Globus pallidus (tissue), 1 donor: ENCODE data around the gene CTPS1.
A peak's percentile ranks its signal among the peaks of the same experiment; 100 is the strongest.

Source experiments
- DNase-seq: peaks from one replicate; pipeline ENCODE4 v3.0.0-alpha.2; 2015; ENCODE audit warnings: low spot score

Gene CTPS1

DNA sequence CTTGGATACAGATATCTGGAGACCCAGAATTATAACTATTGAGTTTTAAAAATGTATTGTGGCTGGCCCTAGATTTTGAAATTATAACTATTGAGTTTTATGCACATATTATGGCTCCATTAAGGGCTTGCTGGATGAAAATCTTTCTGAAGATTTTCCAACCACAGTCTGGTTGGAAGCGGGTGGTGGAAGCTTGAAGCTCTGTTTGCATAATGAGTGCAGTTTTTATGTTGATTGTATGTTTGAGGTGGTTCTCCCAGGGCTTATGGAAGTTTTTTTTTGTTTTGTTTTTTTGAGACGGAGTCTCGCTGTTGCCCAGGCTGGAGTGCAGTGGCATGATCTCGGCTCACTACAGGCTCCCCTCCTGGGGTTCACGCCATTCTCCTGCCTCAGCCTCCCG lies 10.1 kb upstream of the CTPS1 start:
- no peak for DNase-seq

- no peak for DNase-seq
Observed at GRCh38 chr1:40971966-40972365, 7.5 kb upstream of the CTPS1 start.

GRCh38 chr1:40973912-40974311 lies 5.6 kb upstream of the CTPS1 start:
- DNase-seq: no peak

DNA sequence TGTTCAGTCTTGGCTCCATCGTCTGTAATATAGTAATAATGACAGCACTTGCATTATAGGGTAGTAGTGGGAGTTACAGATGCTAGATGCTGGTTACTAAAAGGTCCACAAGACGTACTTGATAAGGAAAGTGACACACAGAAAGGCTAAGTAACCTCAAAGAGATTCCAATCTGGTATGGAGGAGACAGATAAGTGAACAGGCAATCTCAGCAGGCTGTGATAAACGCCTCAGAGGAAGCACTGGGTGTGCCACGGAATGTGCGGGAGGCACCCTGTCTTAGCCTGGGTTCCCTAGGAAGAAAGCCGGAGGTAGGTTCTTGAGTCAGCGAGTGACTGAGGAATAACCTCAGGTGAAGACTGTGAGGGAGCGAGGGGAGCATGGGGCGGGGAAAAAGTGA lies 4.6 kb upstream of the CTPS1 start:
- DNase-seq: no peak

DNA sequence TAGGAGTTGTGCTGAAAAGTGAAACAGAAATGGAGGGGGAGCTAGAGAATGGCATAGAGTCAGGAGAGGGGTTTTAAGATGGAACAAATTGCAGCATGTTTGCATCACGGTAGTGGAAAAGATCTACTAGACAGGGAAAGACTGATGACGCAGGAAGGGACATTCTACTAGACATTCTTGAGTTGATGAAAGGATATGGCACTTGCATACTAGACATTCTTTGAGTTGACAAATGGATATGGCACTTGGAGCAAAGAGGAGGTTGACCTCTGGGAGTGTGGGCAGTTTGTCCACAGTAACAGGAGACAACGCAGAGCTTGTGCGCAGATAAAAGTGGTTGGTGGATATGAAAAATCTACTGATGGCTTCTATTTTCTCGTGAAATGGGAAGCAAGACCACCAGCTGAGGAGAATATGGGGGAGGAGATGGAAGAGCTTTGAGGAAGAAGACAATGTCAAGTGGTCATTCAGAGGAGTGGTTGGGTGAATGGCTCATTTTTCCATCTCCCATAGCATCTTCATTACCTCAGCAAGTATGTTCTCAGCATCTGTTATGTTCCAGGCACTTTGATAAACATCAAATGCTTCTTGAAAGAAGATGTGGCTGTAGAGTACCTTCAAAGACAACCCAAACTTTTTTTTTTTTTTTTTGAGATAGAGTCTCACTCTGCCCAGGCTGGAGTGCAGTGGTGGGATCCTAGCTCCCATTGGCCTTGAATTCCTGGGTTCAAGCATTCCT lies 2.4 kb upstream of the CTPS1 start:
- DNase-seq: no peak

DNA sequence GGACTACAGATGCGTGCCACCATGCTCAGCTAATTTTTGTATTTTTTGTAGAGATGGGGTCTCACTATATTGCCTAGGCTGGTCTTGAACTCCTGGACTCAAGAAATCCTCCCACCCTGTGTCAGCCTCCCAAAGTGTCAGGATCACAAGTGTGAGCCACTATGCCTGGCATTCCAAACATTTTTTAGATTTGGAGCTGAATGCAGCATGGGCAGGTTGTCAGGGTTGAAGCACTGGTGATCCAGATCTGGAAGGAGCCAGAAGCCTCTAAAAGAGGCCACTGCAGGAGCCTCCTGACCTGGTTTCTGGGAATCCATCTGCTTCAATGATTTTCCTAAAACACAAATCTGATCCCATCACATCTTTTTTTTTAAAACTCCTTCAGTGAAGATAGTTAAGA lies 1.8 kb upstream of the CTPS1 start:
- DNase-seq: no peak

DNA sequence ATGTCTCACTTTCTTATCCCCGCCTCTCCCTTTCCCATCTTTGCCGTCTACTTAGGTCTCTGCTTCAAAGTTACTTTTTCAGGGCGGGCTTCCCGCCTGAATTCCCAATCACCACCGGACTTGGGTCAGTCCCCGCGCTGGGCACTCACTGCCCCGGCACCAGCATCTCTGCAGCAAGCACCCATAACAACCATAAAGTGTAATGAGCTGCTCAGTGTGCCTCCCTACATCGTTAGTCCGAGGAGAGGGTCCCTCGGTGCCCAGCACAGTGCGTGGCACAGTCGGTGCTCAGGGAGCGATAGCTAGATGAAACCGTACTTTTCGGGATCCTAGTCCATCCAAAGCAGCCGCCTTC lies 633 bp upstream of the CTPS1 start:
- no peak for DNase-seq

GRCh38 chr1:40980068-40980452 lies 564 bp downstream of the CTPS1 start:
- DNase-seq: no peak

DNA sequence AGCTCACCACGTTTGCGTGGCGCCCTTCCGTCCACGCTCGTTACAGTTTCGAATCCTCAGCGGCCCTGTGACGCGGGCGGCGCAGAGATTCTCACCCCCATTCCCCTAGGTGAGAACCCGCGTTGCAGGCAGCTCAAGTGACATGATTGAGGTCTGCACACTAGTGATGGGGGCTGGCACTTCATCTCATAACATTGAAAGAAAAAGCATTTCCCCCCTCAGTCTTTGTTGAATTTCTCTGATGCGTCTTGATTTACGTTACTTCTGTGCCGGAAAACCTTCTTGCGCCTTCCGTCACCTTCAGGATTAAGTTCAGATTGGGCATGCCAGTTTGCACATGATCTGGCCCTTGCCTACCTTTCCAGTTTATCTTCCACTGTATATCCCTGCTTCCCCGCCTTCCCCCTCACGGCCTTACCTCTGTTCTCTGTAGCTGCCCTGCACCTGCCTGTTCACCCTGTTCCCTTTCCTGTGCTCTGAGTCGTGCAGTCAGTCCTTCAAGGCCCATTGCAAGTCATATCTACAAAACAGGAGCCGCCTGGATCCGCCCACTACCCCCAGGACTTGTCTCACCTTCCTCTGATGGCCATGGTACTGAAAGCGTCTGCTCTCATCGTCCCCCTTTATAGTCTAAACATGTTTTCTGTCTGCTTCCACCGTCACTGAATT lies 1.1 kb downstream of the CTPS1 start:
- peak; percentile 16 for DNase-seq

DNA sequence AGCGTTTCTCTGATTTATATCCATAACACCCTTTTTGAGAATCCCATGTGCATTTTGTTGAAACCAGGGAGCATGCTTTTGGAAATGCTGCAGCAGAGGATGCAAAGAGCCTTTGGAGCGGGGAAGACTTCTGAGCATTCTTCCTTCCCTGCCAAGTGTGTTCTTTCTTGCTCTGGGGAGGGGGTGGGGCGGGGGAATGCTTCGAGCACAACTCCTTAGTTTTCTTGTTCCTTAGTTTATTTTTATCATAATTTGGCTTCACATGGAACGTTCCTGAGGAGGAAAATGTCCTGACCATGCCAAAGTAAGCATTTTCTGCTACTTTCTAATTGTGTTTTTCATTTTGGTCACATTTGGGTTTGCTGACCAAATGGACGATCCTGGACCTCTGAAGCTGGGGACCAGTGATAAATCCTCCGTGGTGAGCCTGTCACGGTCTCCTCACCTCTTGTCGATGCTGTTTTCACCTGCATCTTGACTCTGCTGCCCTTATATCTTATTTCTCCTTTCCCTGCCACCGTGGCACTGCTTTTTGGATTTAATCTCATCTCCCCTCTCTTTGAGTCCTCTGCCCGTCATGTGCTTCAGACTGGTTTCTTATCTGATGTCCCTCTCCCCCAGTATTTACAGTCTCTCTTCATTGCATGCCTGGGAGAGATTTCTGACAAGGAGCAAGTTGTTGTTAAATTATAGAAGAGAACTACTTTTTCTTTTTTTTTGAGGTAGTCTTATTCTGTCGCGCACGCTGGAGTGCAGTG lies 2.4 kb downstream of the CTPS1 start:
- DNase-seq: no peak

GRCh38 chr1:40982721-40983120 lies 3.2 kb downstream of the CTPS1 start:
- DNase-seq: no peak

- no peak for DNase-seq
Observed at GRCh38 chr1:40983286-40983685, 3.8 kb downstream of the CTPS1 start.

GRCh38 chr1:40984066-40984465 lies 4.6 kb downstream of the CTPS1 start:
- no peak for DNase-seq

- no peak for DNase-seq
Observed at GRCh38 chr1:40984531-40984930, 5.0 kb downstream of the CTPS1 start.

DNA sequence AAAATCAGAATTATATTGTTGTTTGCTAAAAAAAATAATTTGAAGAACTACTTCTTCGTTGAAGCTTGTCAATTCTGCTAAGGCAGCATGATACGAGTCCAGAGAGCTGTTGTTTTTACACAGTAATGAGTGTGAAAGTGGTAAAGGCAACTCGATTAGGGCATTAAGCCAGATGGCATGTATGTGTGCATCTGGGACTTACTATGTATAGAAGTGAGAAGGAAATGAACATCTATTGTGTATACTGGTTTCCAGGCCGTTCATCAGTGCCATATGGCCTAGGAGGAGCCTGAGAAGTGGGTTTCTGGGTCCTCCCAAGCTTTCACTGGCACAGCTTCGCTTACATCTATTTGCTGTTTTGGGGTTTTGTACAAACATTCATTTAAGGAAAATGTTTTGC lies 5.7 kb downstream of the CTPS1 start:
- DNase-seq: no peak

GRCh38 chr1:40985875-40986274 lies 6.4 kb downstream of the CTPS1 start:
- no peak for DNase-seq

DNA sequence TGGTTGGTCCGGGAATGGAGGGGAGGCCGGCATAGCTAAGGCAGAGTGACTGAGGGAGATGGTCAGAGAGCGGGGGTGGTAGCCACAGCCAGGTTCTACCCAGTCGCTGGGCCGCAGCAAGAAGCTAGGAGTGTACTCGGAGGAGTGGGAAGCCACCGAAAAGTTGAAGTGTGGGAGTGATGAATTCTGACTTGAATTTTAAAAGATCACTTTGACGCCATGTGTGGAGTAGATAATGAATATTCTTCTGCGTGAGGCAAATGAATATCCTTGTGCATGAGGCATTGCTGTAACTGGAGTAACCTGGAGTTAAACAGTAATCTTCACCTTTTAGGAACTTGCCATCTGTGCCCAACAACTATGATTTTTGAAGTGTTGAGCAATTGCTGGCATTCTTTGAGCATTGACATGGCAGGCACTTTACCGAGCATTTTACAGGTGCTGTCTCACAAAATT lies 6.9 kb downstream of the CTPS1 start:
- no peak for DNase-seq

DNA sequence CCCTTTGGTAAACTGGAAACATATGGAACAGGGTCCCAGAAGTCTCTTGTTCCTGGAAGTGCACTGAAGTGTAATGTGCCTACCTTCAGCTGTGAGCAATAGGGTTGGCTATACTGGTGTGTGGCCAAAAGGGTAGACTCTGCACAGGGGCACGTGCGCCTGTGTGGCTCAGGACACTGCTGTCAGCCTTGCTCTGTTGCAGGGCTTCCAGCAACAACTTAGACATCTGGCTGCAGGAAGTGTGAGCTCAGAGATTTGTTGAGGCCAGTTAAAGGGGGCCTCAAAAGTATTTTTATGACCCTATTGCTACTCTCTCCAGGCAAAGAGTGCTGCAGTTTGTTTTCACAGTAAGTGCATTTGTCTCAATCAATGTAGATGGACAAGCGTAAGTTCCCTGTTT lies 7.5 kb downstream of the CTPS1 start:
- no peak for DNase-seq

DNA sequence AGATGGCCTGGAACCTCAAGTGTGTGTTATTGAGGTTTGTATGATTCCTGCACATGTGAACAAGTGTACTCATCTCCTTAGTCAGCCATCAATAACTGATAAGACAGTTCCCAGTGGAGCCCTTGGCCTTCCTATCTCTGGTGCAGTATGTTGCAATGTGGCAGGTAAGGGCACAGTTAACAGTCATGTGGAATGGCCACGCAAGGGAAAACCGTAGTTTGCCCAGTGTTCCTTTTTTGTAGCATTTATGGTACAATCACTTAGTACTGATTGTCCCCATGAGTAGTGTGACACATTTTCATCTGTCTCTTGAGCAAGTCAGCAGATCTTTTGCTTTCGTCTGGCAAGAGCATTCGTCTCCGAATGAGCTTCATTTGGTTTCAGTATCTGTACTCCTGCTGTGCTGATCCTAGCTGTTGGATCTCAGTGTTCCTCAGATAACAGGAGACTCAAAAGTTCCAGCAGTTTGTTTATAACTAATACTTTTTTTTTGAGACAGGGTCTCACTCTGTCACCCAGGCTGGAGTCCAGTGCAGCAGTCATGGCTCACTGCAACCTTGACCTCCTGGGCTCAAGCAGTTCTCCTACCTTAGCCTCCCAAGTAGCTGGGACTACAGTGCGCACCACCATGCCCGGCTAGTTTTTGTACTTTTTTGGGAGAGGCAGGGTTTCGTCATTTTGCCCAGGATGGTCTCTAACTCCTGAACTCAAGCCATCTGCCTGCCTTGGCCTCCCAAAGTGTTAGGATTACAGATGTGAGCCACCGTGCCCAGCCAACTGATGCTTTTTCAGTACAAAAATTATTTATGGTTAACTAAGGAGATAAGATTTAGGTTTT lies 8.2 kb downstream of the CTPS1 start:
- DNase-seq: no peak

DNA sequence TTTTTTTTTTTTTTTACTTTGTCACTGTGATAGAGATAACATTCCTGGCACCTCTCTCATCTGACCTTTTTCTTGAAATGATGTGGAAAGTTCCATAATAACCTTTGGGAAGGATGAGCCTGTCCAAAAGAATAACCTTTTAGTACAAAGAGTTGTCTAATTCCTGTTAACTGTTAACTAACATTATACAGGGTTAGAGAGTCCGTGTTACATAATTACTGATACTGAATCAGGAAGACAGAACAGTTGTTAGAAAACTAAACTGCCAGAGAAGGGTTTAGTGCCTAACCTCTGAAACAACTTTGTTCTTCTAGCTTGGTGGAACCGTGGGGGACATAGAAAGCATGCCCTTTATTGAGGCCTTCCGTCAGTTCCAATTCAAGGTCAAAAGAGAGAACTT lies 8.8 kb downstream of the CTPS1 start:
- no peak for DNase-seq

DNA sequence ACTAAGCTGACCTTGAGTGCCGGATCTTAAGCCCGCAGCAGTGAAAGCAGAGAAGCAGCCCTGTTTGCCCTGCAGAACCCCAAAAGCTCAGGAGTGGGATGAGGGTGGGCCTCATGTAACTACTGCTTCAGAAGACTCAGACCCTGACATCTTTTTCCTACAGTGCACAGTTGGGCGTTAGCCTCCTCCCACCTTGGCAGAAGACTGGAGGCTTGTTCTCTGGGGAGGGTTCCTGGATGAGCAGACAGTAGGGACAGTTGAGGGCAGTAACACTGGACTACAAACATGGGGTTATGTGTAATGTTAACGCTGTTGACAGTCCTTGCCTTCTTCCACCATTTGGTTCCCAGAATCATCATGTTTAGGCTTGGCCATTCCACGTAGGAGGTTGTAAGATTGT lies 9.6 kb downstream of the CTPS1 start:
- no peak for DNase-seq

DNA sequence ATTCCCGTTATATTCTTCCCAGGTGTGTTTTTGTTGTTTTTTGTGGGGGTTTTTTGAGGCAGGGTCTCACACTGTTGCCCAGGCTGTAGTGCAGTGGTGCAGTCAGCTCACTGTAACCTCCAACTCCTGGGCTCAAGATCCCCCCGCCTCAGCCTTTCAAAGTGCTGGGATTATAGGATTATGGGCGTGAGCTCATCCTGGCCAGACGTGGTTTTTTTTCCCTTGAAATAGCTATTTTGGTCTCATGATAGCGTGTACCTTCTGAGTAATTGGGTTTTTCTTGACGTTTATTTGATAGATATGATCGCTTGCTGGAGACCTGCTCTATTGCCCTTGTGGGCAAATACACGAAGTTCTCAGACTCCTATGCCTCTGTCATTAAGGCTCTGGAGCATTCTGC lies 17.6 kb downstream of the CTPS1 start:
- no peak for DNase-seq
